ENCODE results near the gene KLHL6.

- TF ChIP-seq GATA2 (IDR thresholded peaks at IDR 0.05; ENCODE audit: low read depth, low read length): no peak
- no peak for TF ChIP-seq GATA3 (IDR thresholded peaks at IDR 0.05; ENCODE audit: low read depth, low read length)
Measured at GRCh38 chr3:183490653-183491052, 64.9 kb downstream of the KLHL6 start.

All from SH-SY5Y (cell line).